HEK293T (cell line): Measurements from ENCODE around the gene ZNF69.

Experiments
- FOXK2 ChIP-seq: fragments of 450-650 bp; IDR thresholded peaks from 2 replicates; pipeline ENCODE4 v1.6.1; 2016; ENCODE audit warnings: mild to moderate bottlenecking
- HDGF ChIP-seq: fragments of 450-650 bp; IDR thresholded peaks from 2 replicates; pipeline ENCODE4 v1.6.1; 2017; ENCODE audit warnings: antibody characterized with exemption, borderline replicate concordance
- SUZ12 ChIP-seq: fragments of 450-650 bp; IDR thresholded peaks from 2 replicates; pipeline ENCODE4 v1.6.1; 2016; ENCODE audit warnings: mild to moderate bottlenecking

GRCh38 chr19:11894851-11895250, 7.3 kb downstream of the ZNF69 start:
- TF ChIP-seq HDGF (no peak), SUZ12 (no peak), FOXK2 (no peak)
